IPS DF 4.7 (cell line): Measurements from ENCODE around the gene MYOD1.

Experiments
- DNase-seq: peaks from one replicate; pipeline ENCODE4 v3.0.0-alpha.2; 2013; ENCODE audit warnings: low spot score; ENCODE audit errors: extremely low read depth

Gene MYOD1

DNA sequence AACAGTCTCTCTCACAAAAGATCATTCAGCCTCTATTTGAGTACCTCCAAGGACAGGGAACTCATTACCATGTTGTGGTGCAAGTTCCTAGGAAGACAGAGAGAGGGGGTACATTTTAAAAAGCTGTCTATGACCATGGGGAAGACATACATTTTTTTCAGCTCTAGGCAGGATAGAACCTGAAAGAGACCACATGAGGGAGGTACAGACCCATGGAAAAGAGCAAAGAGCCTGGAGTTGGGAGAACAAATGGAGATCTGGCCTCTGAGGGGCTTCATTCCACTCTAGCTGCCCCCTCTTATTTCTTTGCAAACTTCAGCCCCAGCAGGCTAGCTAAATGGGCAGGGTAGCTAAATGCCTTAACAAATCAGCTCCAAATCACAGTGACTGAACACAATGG lies 51.5 kb downstream of the MYOD1 start:
- DNase-seq, result no peak

DNA sequence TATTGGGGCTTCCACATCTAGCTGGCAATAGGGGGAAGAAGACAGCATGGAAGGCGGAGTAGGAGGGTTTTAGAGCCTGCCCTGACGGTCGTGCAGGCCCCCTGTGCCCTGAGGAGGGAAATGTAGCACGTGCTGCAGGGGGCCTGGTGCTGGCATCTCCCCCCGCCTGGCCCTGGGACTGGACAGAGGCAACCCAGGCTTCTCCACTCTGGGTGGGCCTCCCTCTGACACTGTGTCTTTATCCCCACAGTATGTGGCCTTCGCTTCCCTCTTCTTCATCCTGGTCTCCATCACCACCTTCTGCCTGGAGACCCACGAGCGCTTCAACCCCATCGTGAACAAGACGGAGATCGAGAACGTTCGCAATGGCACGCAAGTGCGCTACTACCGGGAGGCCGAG lies 52.0 kb downstream of the MYOD1 start:
- DNase-seq, result no peak
